ENCODE data around the gene CCDC92.

DNA sequence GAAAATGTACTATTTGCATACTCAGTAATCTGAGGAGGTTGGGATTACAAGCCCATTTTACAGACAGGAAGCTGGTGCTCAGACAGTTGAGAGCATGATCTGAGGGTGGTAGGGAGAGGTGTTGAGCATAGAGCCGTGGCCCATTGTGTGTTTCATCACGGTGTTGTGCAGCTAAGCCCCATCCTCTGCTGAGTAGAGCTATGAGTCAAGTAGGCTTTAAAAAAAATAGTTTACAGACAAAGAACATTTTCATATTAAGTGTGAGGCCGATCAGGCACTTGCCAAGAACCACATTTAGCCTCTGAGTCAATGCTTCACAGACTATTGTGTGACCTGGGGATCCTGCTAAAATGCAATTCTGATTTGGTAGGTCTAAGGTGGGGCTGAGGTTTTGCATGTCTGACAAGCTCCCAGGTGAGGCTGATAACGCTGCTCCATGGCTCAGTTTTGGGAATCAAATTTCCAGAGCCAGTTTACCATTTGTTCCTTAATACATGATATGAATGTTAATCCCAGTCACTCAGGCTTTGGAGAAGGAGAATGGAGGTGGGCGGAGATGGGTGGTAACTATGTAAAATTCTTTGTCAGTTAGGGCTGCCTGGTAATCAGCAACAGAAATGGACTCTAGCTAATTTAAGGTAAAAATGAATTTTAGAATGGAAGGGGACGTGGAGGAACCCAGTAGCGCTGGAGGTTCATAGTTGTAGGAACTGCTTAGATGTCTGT, 22.6 kb upstream of the CCDC92 start:
- TF ChIP-seq POLR2AphosphoS5 (IDR thresholded peaks at IDR 0.05; ENCODE audit: low read depth, low read length) (no peak), SIN3A (IDR thresholded peaks at IDR 0.05; ENCODE audit: borderline replicate concordance, insufficient read depth, low read length) (no peak), TAF1 (IDR thresholded peaks at IDR 0.05; ENCODE audit: borderline replicate concordance, insufficient read depth, low read length) (no peak)

Data from PFSK-1 (cell line).